ENCODE measurements around the gene TMEM108. TPM values are rescaled to one million over a fixed set of nuclear protein-coding genes. Genes with fewer than 3 reads are reported as not detected.
A peak's percentile ranks its signal among the peaks of the same experiment; 100 is the strongest.

TMEM108 gene
- polyA plus RNA-seq, 1 of the 3 experiments (the other 2 are of a cell fraction) = 8.6 TPM

- Histone ChIP-seq H3K4me3 (ENCODE audit: low read depth in 2 of 2, low read length in 1 of 2) (no peak overlapping the region), H3K4me2 (no peak overlapping the region), H3K36me3 (replicated peaks in 1 of 2; ENCODE audit: control insufficient read depth in 1 of 2, insufficient read depth in 2 of 2, low read length in 1 of 2) (no peaks in the 10 kb centered on the region), H3F3A (replicated peaks; ENCODE audit: insufficient read depth) (peaks cover 3% of the 10 kb centered on the region), H3K9me3 (no peaks in the 10 kb centered on the region; the same call in 1 of the 2 replicates), H3K27ac (ENCODE audit: low read depth in 2 of 2, low read length in 1 of 2) (no peak overlapping the region; a peak in 1 of 4 replicates), H2AFZ (ENCODE audit: low read depth) (no peak overlapping the region), H3K9ac (no peak overlapping the region), H4K20me1 (ENCODE audit: insufficient read depth) (no peaks in the 10 kb centered on the region), H3K27me3 (ENCODE audit: insufficient read depth) (no peaks in the 10 kb centered on the region), H3K79me2 (ENCODE audit: insufficient read depth) (no peaks in the 10 kb centered on the region), H3K4me1 (ENCODE audit: control insufficient read depth in 1 of 2, insufficient read depth in 2 of 2, low read depth in 1 of 2, low read length in 1 of 2) (peaks cover 0 to 3% of the 10 kb centered on the region in 2 experiments; a peak in 1 of 4 replicates), H3K9me2 (no peaks in the 10 kb centered on the region)
- DNase-seq = no peak
- CTCF ChIA-PET = no interaction called here
- POLR2A ChIA-PET = interaction anchor here (0.5 kb wide), 1 partner anchor 820 kb away, joined by 5 read pairs; no protein-coding TSS in a partner anchor
- WGBS (ENCODE audit: low lambda C conversion rate) = 58% methylated on average over 1 of the region's 1 CpG
- TF ChIP-seq MEF2A (IDR thresholded peaks at IDR 0.05; ENCODE audit: borderline replicate concordance, low read depth) = no peak
- TF ChIP-seq YY1 (IDR thresholded peaks at IDR 0.05; ENCODE audit: low read depth) = no peak
- TF ChIP-seq MAX (IDR thresholded peaks at IDR 0.05; ENCODE audit: low read depth) = no peak
- no peak for TF ChIP-seq MXI1 (IDR thresholded peaks at IDR 0.05; ENCODE audit: low read depth, low read length)
- TF ChIP-seq TCF12 (IDR thresholded peaks at IDR 0.05) = no peak
- TF ChIP-seq ELF1 (IDR thresholded peaks at IDR 0.05) = no peak
- TF ChIP-seq EZH2phosphoT487 (IDR thresholded peaks at IDR 0.05; ENCODE audit: borderline replicate concordance, low read depth) = no peak
- no peak for TF ChIP-seq ZBTB33 (IDR thresholded peaks at IDR 0.05; ENCODE audit: borderline replicate concordance, low read depth)
- TF ChIP-seq RAD21 (IDR thresholded peaks at IDR 0.05; ENCODE audit: low read length) = no peak
- TF ChIP-seq RCOR1 (IDR thresholded peaks at IDR 0.05; ENCODE audit: low read length) = no peak
These were observed 279.7 kb downstream of the TMEM108 start for GRCh38 chr3:133317866-133318265.

GRCh38 chr3:133328373-133328772, 290.2 kb downstream of the TMEM108 start:
- no peaks in the 10 kb centered on the region for H3F3A ChIP-seq (replicated peaks; ENCODE audit: insufficient read depth)
- no peaks in the 10 kb centered on the region for H4K20me1 ChIP-seq (ENCODE audit: insufficient read depth)
- no peaks in the 10 kb centered on the region for H3K9me3 ChIP-seq
- POLR2A ChIA-PET = no interaction called here
- CTCF ChIA-PET = no interaction called here
- TF ChIP-seq CTCF (IDR thresholded peaks at IDR 0.05) = no peak
- no peak for TF ChIP-seq MAX (IDR thresholded peaks at IDR 0.05; ENCODE audit: low read depth)
- peak; percentile 6; the same call in 1 of the 2 replicates for TF ChIP-seq GATA2 (CRISPR knock-in tag; IDR thresholded peaks at IDR 0.05)
- no peak for TF ChIP-seq PBX3 (IDR thresholded peaks at IDR 0.05)
- H3K79me2 ChIP-seq (ENCODE audit: insufficient read depth) = no peaks in the 10 kb centered on the region
- peak overlapping the region in 1 of 2 experiments; percentile 70; a peak in 2 of 4 replicates for H3K27ac ChIP-seq (ENCODE audit: low read depth in 2 of 2, low read length in 1 of 2)
- H3K36me3 ChIP-seq (replicated peaks in 1 of 2; ENCODE audit: control insufficient read depth in 1 of 2, insufficient read depth in 2 of 2, low read length in 1 of 2) = no peaks in the 10 kb centered on the region
- H3K27me3 ChIP-seq (ENCODE audit: insufficient read depth) = no peaks in the 10 kb centered on the region
- WGBS (ENCODE audit: low lambda C conversion rate) = 21% methylated on average over 1 of the region's 1 CpG
- H3K4me3 ChIP-seq (ENCODE audit: low read depth in 2 of 2, low read length in 1 of 2) = no peak overlapping the region
- peak; percentile 21 for DNase-seq
- peaks cover 0 to 33% of the 10 kb centered on the region in 2 experiments; a peak in 2 of 4 replicates for H3K4me1 ChIP-seq (ENCODE audit: control insufficient read depth in 1 of 2, insufficient read depth in 2 of 2, low read depth in 1 of 2, low read length in 1 of 2)
- no peaks in the 10 kb centered on the region for H3K9me2 ChIP-seq
- H3K4me2 ChIP-seq = no peak overlapping the region
- no peak overlapping the region for H2AFZ ChIP-seq (ENCODE audit: low read depth)
- no peak overlapping the region for H3K9ac ChIP-seq

Measured in SK-N-SH (cell line).